Transverse colon (tissue), 4 donors: ENCODE results near the gene PADI2.

ENCODE experiments used
- CTCF ChIP-seq, 5 experiments: fragments of 200-600 bp in 3 of 5; fragments of 450-650 bp in 2 of 5; sonication (generic) in 3 of 5; IDR thresholded peaks; 1 replicate in 2 of 5; 2 replicates in 3 of 5; pipeline ENCODE4 v1.5.1; 2016 to 2017; ENCODE audit warnings: antibody characterized with exemption in 5 of 5, inconsistent platforms in 3 of 5, mild to moderate bottlenecking in 2 of 5, moderate library complexity in 1 of 5
- POLR2A ChIP-seq: fragments of 450-650 bp; IDR thresholded peaks from one replicate; pipeline ENCODE4 v1.6.1; 2016; ENCODE audit warnings: antibody characterized with exemption, mild to moderate bottlenecking, moderate library complexity
- POLR2AphosphoS5 ChIP-seq, 3 donors: sonication (generic); formaldehyde crosslinking; IDR thresholded peaks; one replicate each; pipeline ENCODE4 v1.6.1; 2016; ENCODE audit warnings: antibody characterized with exemption in 3 of 3

GRCh38 chr1:17018849-17019248 is 100.4 kb downstream of the PADI2 start:
- TF ChIP-seq CTCF (IDR thresholded peaks at IDR 0.05) = no peak
- no peak for TF ChIP-seq POLR2A
- TF ChIP-seq POLR2AphosphoS5 (IDR thresholded peaks at IDR 0.05) = no peak
